Stimulated activated CD8-positive, alpha-beta memory T cell treated with anti-CD3 and anti-CD28 coated beads, Interleukin-4, amount 100 ng/mL, for 24 hours (primary cell): ENCODE data around the gene C11orf16.
"Not testable (repeated sequence)": the region's sequence is repeated elsewhere in the genome, so short reads cannot be mapped to it uniquely, and the experiment has no call there.

Experiments used
- DNase-seq: peaks from one replicate; pipeline ENCODE4 v3.0.0-alpha.2; 2020; ENCODE audit warnings: low read depth

The C11orf16 gene

GRCh38 chr11:8886322-8886721, 46.4 kb downstream of the C11orf16 start:
- DNase-seq: no peak

GRCh38 chr11:8881585-8881984, 51.2 kb downstream of the C11orf16 start:
- DNase-seq: not testable (repeated sequence)

- no peak for DNase-seq
Observed at GRCh38 chr11:8878771-8879170, 54.0 kb downstream of the C11orf16 start.

- no peak for DNase-seq
Observed at GRCh38 chr11:8873741-8874405, 58.9 kb downstream of the C11orf16 start.

- no peak for DNase-seq
Observed at GRCh38 chr11:8871962-8872361, 60.8 kb downstream of the C11orf16 start.

GRCh38 chr11:8871171-8871775, 61.5 kb downstream of the C11orf16 start:
- DNase-seq: no peak

- no peak for DNase-seq
Observed at GRCh38 chr11:8870411-8871170, 62.2 kb downstream of the C11orf16 start.
